Cardiac muscle cell (in vitro differentiated cells and primary cell): ENCODE results near the gene KRTAP20-3. TPM values are rescaled to one million over a fixed set of nuclear protein-coding genes. Genes with fewer than 3 reads are reported as not detected.

Source experiments
- DNase-seq, 2 donors: peaks; one replicate each; pipeline versions ENCODE4 v3.0.0 to v3.0.0-alpha.2; 2010 to 2017; ENCODE audit warnings: low read depth in 1 of 2, low spot score in 1 of 2
- H3K27ac ChIP-seq: fragments of 200-600 bp; sonication (generic); 2 replicates; pipeline ENCODE4 v1.5.1; 2016
- H3K27me3 ChIP-seq: fragments of 200-600 bp; sonication (generic); 2 replicates; pipeline ENCODE4 v1.6.0; 2016; ENCODE audit warnings: control low read depth
- H3K36me3 ChIP-seq: fragments of 200-600 bp; sonication (generic); 2 replicates; pipeline ENCODE4 v1.5.1; 2016; ENCODE audit warnings: control low read depth
- H3K4me1 ChIP-seq: fragments of 200-600 bp; sonication (generic); 2 replicates; pipeline ENCODE4 v1.8.1; 2017; ENCODE audit warnings: low read depth, mild to moderate bottlenecking, mixed run types
- H3K4me3 ChIP-seq: fragments of 200-600 bp; sonication (generic); 2 replicates; pipeline ENCODE4 v1.5.1; 2016; ENCODE audit warnings: mild to moderate bottlenecking
- H3K9me3 ChIP-seq: fragments of 200-600 bp; sonication (generic); 2 replicates; pipeline ENCODE4 v1.5.1; 2017; ENCODE audit warnings: low read depth, mild to moderate bottlenecking, control low read depth
- polyA plus RNA-seq: library from polyadenylated mRNA; unstranded; fragments of >200 nt; fragmentation: Nextera tagmentation; extraction: Ambion mirVana; gene quantifications from 2 replicates; pipeline ENCODE4 v1.2.1, GENCODE V29; 2016
- total RNA-seq: library from RNA; depleted of rRNA; stranded (reverse); fragments of >200 nt; gene quantifications from 2 replicates; pipeline ENCODE4 v1.2.3, GENCODE V29; 2016
- TF ChIP-seq, protein P1 (sequence below): IDR thresholded peaks from 2 replicates; pipeline ENCODE4 v1.5.1; 2012; ENCODE audit warnings: low read depth, mild to moderate bottlenecking, low read length

Gene KRTAP20-3
- total and polyA plus RNA-seq, 2 experiments from 2014 or later, result not detected

DNA sequence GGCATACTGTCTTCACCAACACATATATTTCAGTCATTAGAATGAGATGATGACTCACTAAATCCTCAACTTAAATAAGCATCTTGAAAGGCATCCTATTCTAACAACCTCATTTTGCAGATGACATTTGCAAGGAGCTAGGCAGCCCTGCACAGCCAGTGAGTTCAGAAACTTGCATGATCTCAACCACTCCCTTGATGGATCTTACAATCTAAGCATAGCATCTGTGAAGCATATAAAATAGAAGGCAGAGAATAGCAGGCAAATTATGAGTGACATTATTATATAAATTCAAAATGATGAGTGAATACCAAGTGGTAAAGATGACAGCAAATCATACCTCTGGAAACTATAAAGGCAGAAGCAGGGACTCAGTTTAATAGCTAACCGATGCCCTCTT, 31.6 kb downstream of the KRTAP20-3 start:
- Histone ChIP-seq H3K4me1 (no peaks in the 10 kb centered on the region), H3K4me3 (no peak overlapping the region), H3K36me3 (no peaks in the 10 kb centered on the region), H3K27me3 (no peaks in the 10 kb centered on the region), H3K27ac (no peak overlapping the region), H3K9me3 (no peaks in the 10 kb centered on the region)
- TF ChIP-seq, protein P1, sequence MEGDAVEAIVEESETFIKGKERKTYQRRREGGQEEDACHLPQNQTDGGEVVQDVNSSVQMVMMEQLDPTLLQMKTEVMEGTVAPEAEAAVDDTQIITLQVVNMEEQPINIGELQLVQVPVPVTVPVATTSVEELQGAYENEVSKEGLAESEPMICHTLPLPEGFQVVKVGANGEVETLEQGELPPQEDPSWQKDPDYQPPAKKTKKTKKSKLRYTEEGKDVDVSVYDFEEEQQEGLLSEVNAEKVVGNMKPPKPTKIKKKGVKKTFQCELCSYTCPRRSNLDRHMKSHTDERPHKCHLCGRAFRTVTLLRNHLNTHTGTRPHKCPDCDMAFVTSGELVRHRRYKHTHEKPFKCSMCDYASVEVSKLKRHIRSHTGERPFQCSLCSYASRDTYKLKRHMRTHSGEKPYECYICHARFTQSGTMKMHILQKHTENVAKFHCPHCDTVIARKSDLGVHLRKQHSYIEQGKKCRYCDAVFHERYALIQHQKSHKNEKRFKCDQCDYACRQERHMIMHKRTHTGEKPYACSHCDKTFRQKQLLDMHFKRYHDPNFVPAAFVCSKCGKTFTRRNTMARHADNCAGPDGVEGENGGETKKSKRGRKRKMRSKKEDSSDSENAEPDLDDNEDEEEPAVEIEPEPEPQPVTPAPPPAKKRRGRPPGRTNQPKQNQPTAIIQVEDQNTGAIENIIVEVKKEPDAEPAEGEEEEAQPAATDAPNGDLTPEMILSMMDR, result no peak
- no peak for DNase-seq

- H3K4me1 ChIP-seq, result no peaks in the 10 kb centered on the region
- no peak for DNase-seq
- no peak overlapping the region for H3K4me3 ChIP-seq
- no peaks in the 10 kb centered on the region for H3K36me3 ChIP-seq
- TF ChIP-seq, protein P1, result no peak
- no peaks in the 10 kb centered on the region for H3K9me3 ChIP-seq
- no peak overlapping the region for H3K27ac ChIP-seq
- no peaks in the 10 kb centered on the region for H3K27me3 ChIP-seq
These were observed 34.1 kb downstream of the KRTAP20-3 start for GRCh38 chr21:30676737-30677136.

DNA sequence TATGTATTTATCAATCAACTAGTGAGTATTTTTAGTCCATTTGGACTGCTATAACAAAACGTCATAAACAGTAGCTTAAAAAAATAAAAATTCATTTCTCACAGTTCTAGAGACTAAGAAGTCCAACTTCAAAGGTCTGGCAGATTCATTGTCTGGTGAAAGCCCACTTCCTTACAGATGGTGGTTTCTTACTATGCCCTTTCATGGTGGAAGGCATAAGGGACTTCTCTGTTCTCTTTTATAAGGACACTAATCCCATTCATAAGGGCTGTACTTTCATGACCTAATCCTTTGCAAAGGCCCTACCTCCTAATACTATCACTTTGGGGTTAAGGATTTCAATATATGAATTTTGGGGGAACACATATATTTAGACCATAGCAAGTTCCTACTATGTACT, 37.9 kb downstream of the KRTAP20-3 start:
- DNase-seq, result no peak
- TF ChIP-seq, protein P1, result no peak
- Histone ChIP-seq H3K4me3 (no peak overlapping the region), H3K4me1 (no peaks in the 10 kb centered on the region), H3K27ac (no peak overlapping the region), H3K9me3 (no peaks in the 10 kb centered on the region), H3K36me3 (no peaks in the 10 kb centered on the region), H3K27me3 (no peaks in the 10 kb centered on the region)

- Histone ChIP-seq H3K4me1 (no peaks in the 10 kb centered on the region), H3K9me3 (no peaks in the 10 kb centered on the region), H3K27me3 (no peaks in the 10 kb centered on the region), H3K4me3 (no peak overlapping the region), H3K36me3 (no peaks in the 10 kb centered on the region), H3K27ac (no peak overlapping the region)
- no peak for DNase-seq
- TF ChIP-seq, protein P1, result no peak
These were observed 41.8 kb downstream of the KRTAP20-3 start for GRCh38 chr21:30684506-30684905.

DNA sequence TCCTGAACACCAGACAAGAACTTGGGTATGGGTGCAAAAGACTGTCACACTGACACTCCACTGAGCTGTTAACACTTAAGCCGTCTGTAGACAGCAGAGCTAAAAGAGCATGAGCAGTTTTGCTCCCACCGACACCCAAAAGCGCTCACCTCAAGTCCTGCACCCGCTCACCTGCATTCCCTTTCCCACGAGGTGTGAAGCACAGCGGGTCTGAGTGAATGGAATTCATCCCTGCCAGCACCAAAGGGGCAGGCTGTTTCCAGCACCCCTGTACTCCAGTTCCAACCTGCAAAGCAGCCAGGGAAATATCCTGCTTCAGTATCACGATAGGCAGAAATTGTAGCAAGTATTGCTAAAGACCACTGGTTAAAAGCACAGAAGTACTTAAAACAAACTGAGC, 47.2 kb downstream of the KRTAP20-3 start:
- H3K4me1 ChIP-seq, result no peaks in the 10 kb centered on the region
- H3K36me3 ChIP-seq, result no peaks in the 10 kb centered on the region
- H3K27me3 ChIP-seq, result no peaks in the 10 kb centered on the region
- H3K4me3 ChIP-seq, result no peak overlapping the region
- DNase-seq, result no peak
- no peaks in the 10 kb centered on the region for H3K9me3 ChIP-seq
- TF ChIP-seq, protein P1, result no peak
- no peak overlapping the region for H3K27ac ChIP-seq

Other genes with a start within 250 kb of the KRTAP20-3 start
- gene KRTAP13-1, start 246.8 kb upstream of the KRTAP20-3 start, total RNA-seq, result not detected in 2 replicates
- not detected in 2 replicates for gene KRTAP13-1, start 246.8 kb upstream of the KRTAP20-3 start, polyA plus RNA-seq
- gene KRTAP13-3, start 216.9 kb upstream of the KRTAP20-3 start, total RNA-seq, result not detected in 2 replicates
- not detected in 2 replicates for gene KRTAP13-3, start 216.9 kb upstream of the KRTAP20-3 start, polyA plus RNA-seq
- not detected in 2 replicates for gene KRTAP13-4, start 212.6 kb upstream of the KRTAP20-3 start, total RNA-seq
- not detected in 2 replicates for gene KRTAP13-4, start 212.6 kb upstream of the KRTAP20-3 start, polyA plus RNA-seq
- not detected in 2 replicates for gene KRTAP15-1, start 202.6 kb upstream of the KRTAP20-3 start, total RNA-seq
- not detected in 2 replicates for gene KRTAP15-1, start 202.6 kb upstream of the KRTAP20-3 start, polyA plus RNA-seq
- gene KRTAP19-1, start 162.5 kb upstream of the KRTAP20-3 start, total RNA-seq, result not detected in 2 replicates
- gene KRTAP19-1, start 162.5 kb upstream of the KRTAP20-3 start, polyA plus RNA-seq, result not detected in 2 replicates
- gene KRTAP19-2, start 155.4 kb upstream of the KRTAP20-3 start, total RNA-seq, result not detected in 2 replicates
- not detected in 2 replicates for gene KRTAP19-2, start 155.4 kb upstream of the KRTAP20-3 start, polyA plus RNA-seq
- gene KRTAP19-3, start 150.9 kb upstream of the KRTAP20-3 start, total RNA-seq, result not detected in 2 replicates
- gene KRTAP19-3, start 150.9 kb upstream of the KRTAP20-3 start, polyA plus RNA-seq, result not detected in 2 replicates
- gene KRTAP19-4, start 145.7 kb upstream of the KRTAP20-3 start, total RNA-seq, result not detected in 2 replicates
- not detected in 2 replicates for gene KRTAP19-4, start 145.7 kb upstream of the KRTAP20-3 start, polyA plus RNA-seq
- gene KRTAP19-5, start 140.7 kb upstream of the KRTAP20-3 start, total RNA-seq, result not detected in 2 replicates
- not detected in 2 replicates for gene KRTAP19-5, start 140.7 kb upstream of the KRTAP20-3 start, polyA plus RNA-seq
- not detected in 2 replicates for gene KRTAP19-6, start 101.0 kb upstream of the KRTAP20-3 start, total RNA-seq
- not detected in 2 replicates for gene KRTAP19-6, start 101.0 kb upstream of the KRTAP20-3 start, polyA plus RNA-seq
- gene KRTAP19-7, start 81.5 kb upstream of the KRTAP20-3 start, total RNA-seq, result not detected in 2 replicates
- gene KRTAP19-7, start 81.5 kb upstream of the KRTAP20-3 start, polyA plus RNA-seq, result not detected in 2 replicates
- gene KRTAP22-2, start 52.5 kb upstream of the KRTAP20-3 start, total RNA-seq, result not detected in 2 replicates
- not detected in 2 replicates for gene KRTAP22-2, start 52.5 kb upstream of the KRTAP20-3 start, polyA plus RNA-seq
- not detected in 2 replicates for gene KRTAP6-3, start 50.4 kb upstream of the KRTAP20-3 start, total RNA-seq
- not detected in 2 replicates for gene KRTAP6-3, start 50.4 kb upstream of the KRTAP20-3 start, polyA plus RNA-seq
- gene KRTAP6-2, start 44.0 kb upstream of the KRTAP20-3 start, total RNA-seq, result not detected in 2 replicates
- gene KRTAP6-2, start 44.0 kb upstream of the KRTAP20-3 start, polyA plus RNA-seq, result not detected in 2 replicates
- not detected in 2 replicates for gene KRTAP22-1, start 41.8 kb upstream of the KRTAP20-3 start, total RNA-seq
- gene KRTAP22-1, start 41.8 kb upstream of the KRTAP20-3 start, polyA plus RNA-seq, result not detected in 2 replicates
- not detected in 2 replicates for gene KRTAP6-1, start 28.9 kb upstream of the KRTAP20-3 start, total RNA-seq
- not detected in 2 replicates for gene KRTAP6-1, start 28.9 kb upstream of the KRTAP20-3 start, polyA plus RNA-seq
- not detected in 2 replicates for gene KRTAP20-1, start 26.4 kb upstream of the KRTAP20-3 start, total RNA-seq
- gene KRTAP20-1, start 26.4 kb upstream of the KRTAP20-3 start, polyA plus RNA-seq, result not detected in 2 replicates
- gene KRTAP20-4, start 22.2 kb upstream of the KRTAP20-3 start, total RNA-seq, result not detected in 2 replicates
- gene KRTAP20-4, start 22.2 kb upstream of the KRTAP20-3 start, polyA plus RNA-seq, result not detected in 2 replicates
- not detected in 2 replicates for gene KRTAP20-2, start 7.7 kb upstream of the KRTAP20-3 start, total RNA-seq
- not detected in 2 replicates for gene KRTAP20-2, start 7.7 kb upstream of the KRTAP20-3 start, polyA plus RNA-seq
- gene KRTAP21-3, start 75.9 kb downstream of the KRTAP20-3 start, total RNA-seq, result not detected in 2 replicates
- gene KRTAP21-3, start 75.9 kb downstream of the KRTAP20-3 start, polyA plus RNA-seq, result not detected in 2 replicates
- not detected in 2 replicates for gene KRTAP21-2, start 104.4 kb downstream of the KRTAP20-3 start, total RNA-seq
- not detected in 2 replicates for gene KRTAP21-2, start 104.4 kb downstream of the KRTAP20-3 start, polyA plus RNA-seq
- gene KRTAP21-1, start 112.6 kb downstream of the KRTAP20-3 start, total RNA-seq, result not detected in 2 replicates
- not detected in 2 replicates for gene KRTAP21-1, start 112.6 kb downstream of the KRTAP20-3 start, polyA plus RNA-seq
- gene KRTAP8-1, start 170.4 kb downstream of the KRTAP20-3 start, total RNA-seq, result not detected in 2 replicates
- gene KRTAP8-1, start 170.4 kb downstream of the KRTAP20-3 start, polyA plus RNA-seq, result not detected in 2 replicates
- not detected in 2 replicates for gene KRTAP7-1, start 186.9 kb downstream of the KRTAP20-3 start, total RNA-seq
- not detected in 2 replicates for gene KRTAP7-1, start 186.9 kb downstream of the KRTAP20-3 start, polyA plus RNA-seq
- not detected in 2 replicates for gene KRTAP11-1, start 238.7 kb downstream of the KRTAP20-3 start, total RNA-seq
- gene KRTAP11-1, start 238.7 kb downstream of the KRTAP20-3 start, polyA plus RNA-seq, result not detected in 2 replicates